Trophoblast cell (in vitro differentiated cells and primary cell): ENCODE measurements around the gene CTSW.

Experiments used
- DNase-seq, 2 donors: peaks; one replicate each; pipeline ENCODE4 v3.0.0-alpha.2; 2016
- H2AFZ ChIP-seq: 2 replicates; pipeline ENCODE4 v1.6.1; 2013; ENCODE audit warnings: low read length, moderate library complexity, mild to moderate bottlenecking; ENCODE audit not compliant: insufficient read depth, poor library complexity
- H2AK5ac ChIP-seq: 2 replicates; pipeline ENCODE4 v1.6.1; 2013; ENCODE audit warnings: mild to moderate bottlenecking, low read length
- H2BK120ac ChIP-seq: 2 replicates; pipeline ENCODE4 v1.6.1; 2013; ENCODE audit warnings: low read length, mild to moderate bottlenecking, moderate library complexity; ENCODE audit not compliant: insufficient read depth, poor library complexity
- H2BK12ac ChIP-seq: 2 replicates; pipeline ENCODE4 v1.6.1; 2013; ENCODE audit warnings: mild to moderate bottlenecking, low read length, moderate library complexity
- H2BK5ac ChIP-seq: 2 replicates; pipeline ENCODE4 v1.6.1; 2013; ENCODE audit warnings: low read length, low read depth, moderate library complexity, mild to moderate bottlenecking; ENCODE audit not compliant: poor library complexity
- H3K14ac ChIP-seq: 2 replicates; pipeline ENCODE4 v1.6.1; 2013; ENCODE audit warnings: mild to moderate bottlenecking, low read length
- H3K18ac ChIP-seq: 2 replicates; pipeline ENCODE4 v1.6.1; 2013; ENCODE audit warnings: mild to moderate bottlenecking, low read length
- H3K23ac ChIP-seq: 2 replicates; pipeline ENCODE4 v1.6.1; 2013; ENCODE audit warnings: low read length
- H3K27ac ChIP-seq: 2 replicates; pipeline ENCODE4 v1.5.1; 2013; ENCODE audit warnings: low read depth, mild to moderate bottlenecking, inconsistent platforms, low read length, moderate library complexity
- H3K27me3 ChIP-seq: 2 replicates; pipeline ENCODE4 v1.6.1; 2013; ENCODE audit warnings: inconsistent platforms, mild to moderate bottlenecking, low read length, moderate library complexity; ENCODE audit not compliant: insufficient read depth
- H3K36me3 ChIP-seq, 2 experiments: 1 replicate in 1 of 2; 2 replicates in 1 of 2; pipeline ENCODE4 v1.6.1; 2013; ENCODE audit warnings: low read length in 2 of 2, mild to moderate bottlenecking in 2 of 2, moderate library complexity in 1 of 2; ENCODE audit not compliant: insufficient read depth in 2 of 2, control insufficient read depth in 1 of 2
- H3K4ac ChIP-seq: 2 replicates; pipeline ENCODE4 v1.6.1; 2013; ENCODE audit warnings: low read depth, mild to moderate bottlenecking, low read length, moderate library complexity
- H3K4me1 ChIP-seq, 2 experiments: 1 replicate in 1 of 2; 2 replicates in 1 of 2; pipeline ENCODE4 v1.6.1; 2013; ENCODE audit warnings: low read length in 2 of 2, mild to moderate bottlenecking in 2 of 2, moderate library complexity in 1 of 2; ENCODE audit not compliant: insufficient read depth in 2 of 2, control insufficient read depth in 1 of 2
- H3K4me2 ChIP-seq: 2 replicates; pipeline ENCODE4 v1.6.1; 2013; ENCODE audit warnings: inconsistent platforms, mild to moderate bottlenecking, low read length, moderate library complexity
- H3K4me3 ChIP-seq: 2 replicates; pipeline ENCODE4 v1.5.1; 2013; ENCODE audit warnings: mild to moderate bottlenecking, low read depth, low read length, inconsistent platforms
- H3K79me1 ChIP-seq: one replicate; pipeline ENCODE4 v1.6.1; 2013; ENCODE audit warnings: low read length
- H3K79me2 ChIP-seq: 2 replicates; pipeline ENCODE4 v1.6.1; 2013; ENCODE audit warnings: low read length, mild to moderate bottlenecking; ENCODE audit not compliant: control insufficient read depth, insufficient read depth, poor library complexity
- H3K9ac ChIP-seq: 2 replicates; pipeline ENCODE4 v1.6.1; 2013; ENCODE audit warnings: mild to moderate bottlenecking, low read length
- H3K9me3 ChIP-seq: 2 replicates; pipeline ENCODE4 v1.6.1; 2013; ENCODE audit warnings: low read depth, mild to moderate bottlenecking, control low read depth, inconsistent platforms, low read length; ENCODE audit not compliant: insufficient read depth
- H4K12ac ChIP-seq: 2 replicates; pipeline ENCODE4 v1.6.1; 2013; ENCODE audit warnings: low read depth, mild to moderate bottlenecking, low read length, moderate library complexity
- H4K8ac ChIP-seq: 2 replicates; pipeline ENCODE4 v1.6.1; 2013; ENCODE audit warnings: low read depth, mild to moderate bottlenecking, low read length, moderate library complexity
- H4K91ac ChIP-seq: one replicate; pipeline ENCODE4 v1.6.1; 2013; ENCODE audit warnings: low read depth, mild to moderate bottlenecking, low read length, moderate library complexity
- WGBS: extraction: QIAGEN DNeasy Blood & Tissue Kit; methylation state at CpG from one replicate; pipeline ENCODE4 v1.1.7; 2013; ENCODE audit warnings: missing lambda C conversion rate; ENCODE audit not compliant: insufficient read length, insufficient coverage; ENCODE audit errors: extremely low coverage; 5-methylcytosine and 5-hydroxymethylcytosine counted together

Gene CTSW

GRCh38 chr11:65917077-65917433, 37.4 kb downstream of the CTSW start:
- Histone ChIP-seq H3K36me3 (peaks cover 21 to 22% of the 10 kb centered on the region in 2 experiments), H2BK5ac (no peak overlapping the region), H3K27me3 (no peaks in the 10 kb centered on the region), H3K4me2 (no peak overlapping the region), H3K23ac (no peak overlapping the region), H3K4me3 (peak overlapping the region; percentile 21), H2AK5ac (peak overlapping the region; percentile 34), H2BK120ac (no peak overlapping the region), H3K4me1 (peaks cover 40 to 43% of the 10 kb centered on the region in 2 experiments), H4K8ac (no peak overlapping the region), H3K79me2 (peaks cover 10% of the 10 kb centered on the region), H3K9me3 (peaks cover 2% of the 10 kb centered on the region), H4K91ac (no peak overlapping the region), H3K18ac (peak overlapping the region; percentile 6), H3K27ac (no peak overlapping the region), H3K14ac (no peak overlapping the region), H3K9ac (peak overlapping the region; percentile 14), H2AFZ (no peak overlapping the region), H3K4ac (peak overlapping the region; percentile 35), H4K12ac (no peak overlapping the region), H3K79me1 (peaks cover 19% of the 10 kb centered on the region), H2BK12ac (peak overlapping the region; percentile 1)
- DNase-seq: no peak
- WGBS: no CpG with 5 or more reads among the region's 3 CpGs

- Histone ChIP-seq H3K18ac (peak overlapping the region; percentile 6), H4K91ac (peak overlapping the region; percentile 95), H4K8ac (peak overlapping the region; percentile 93), H2BK12ac (peak overlapping the region; percentile 25), H2BK5ac (no peak overlapping the region), H3K27me3 (no peaks in the 10 kb centered on the region), H2BK120ac (no peak overlapping the region), H3K9ac (peak overlapping the region; percentile 96), H3K4ac (peak overlapping the region; percentile 35), H3K4me3 (peak overlapping the region; percentile 88), H2AFZ (peak overlapping the region; percentile 23), H3K27ac (no peak overlapping the region), H2AK5ac (peak overlapping the region; percentile 11), H3K23ac (no peak overlapping the region), H3K36me3 (peaks cover 26 to 27% of the 10 kb centered on the region in 2 experiments), H3K9me3 (peaks cover 2% of the 10 kb centered on the region), H3K79me2 (peaks cover 10% of the 10 kb centered on the region), H3K4me2 (peak overlapping the region; percentile 77), H3K4me1 (peaks cover 39 to 43% of the 10 kb centered on the region in 2 experiments), H3K79me1 (peaks cover 19% of the 10 kb centered on the region), H3K14ac (peak overlapping the region; percentile 98), H4K12ac (peak overlapping the region; percentile 95)
- WGBS: no CpG with 5 or more reads among the region's 35 CpGs
- DNase-seq: no peak
These were observed 38.0 kb downstream of the CTSW start for GRCh38 chr11:65917434-65918210.

GRCh38 chr11:65918211-65919140, 38.8 kb downstream of the CTSW start, which contains the start of gene C11orf68:
Gene C11orf68, minus strand, starts transcription at chr11:65919062. Its CDS starts 31 bp downstream, at chr11:65919031.
- Histone ChIP-seq H2BK12ac (peak within 1 kb of the TSS; percentile 32), H3K36me3 (peaks cover 26 to 31% of the 10 kb centered on the region in 2 experiments), H3K27me3 (no peaks in the 10 kb centered on the region), H3K23ac (no peak within 1 kb of the TSS), H4K8ac (peak within 1 kb of the TSS; percentile 93), H3K9me3 (peaks cover 2% of the 10 kb centered on the region), H4K91ac (peak within 1 kb of the TSS; percentile 95), H3K79me2 (peaks cover 10% of the 10 kb centered on the region), H3K18ac (peak within 1 kb of the TSS; percentile 99), H3K4me2 (peak within 1 kb of the TSS; percentile 77), H2BK120ac (peak within 1 kb of the TSS; percentile 93), H2BK5ac (peak within 1 kb of the TSS; percentile 81), H4K12ac (peak within 1 kb of the TSS; percentile 95), H3K4me1 (peaks cover 39 to 43% of the 10 kb centered on the region in 2 experiments), H3K4ac (peak within 1 kb of the TSS; percentile 88), H2AK5ac (peak within 1 kb of the TSS; percentile 96), H3K27ac (peak within 1 kb of the TSS; percentile 71), H3K9ac (peak within 1 kb of the TSS; percentile 96), H3K14ac (peak within 1 kb of the TSS; percentile 98), H3K79me1 (peaks cover 19% of the 10 kb centered on the region), H2AFZ (peak within 1 kb of the TSS; percentile 56), H3K4me3 (peak within 1 kb of the TSS; percentile 92)
- WGBS: no CpG with 5 or more reads among the region's 77 CpGs
- peak in 1 of 2 donors; percentile 52 for DNase-seq

GRCh38 chr11:65919141-65919572, 39.5 kb downstream of the CTSW start, which contains the start of gene DRAP1:
Gene DRAP1, plus strand, starts transcription at chr11:65919426. Its CDS starts 76 bp downstream, at chr11:65919502.
- Histone ChIP-seq H2BK5ac (peak within 1 kb of the TSS; percentile 81), H3K27me3 (no peaks in the 10 kb centered on the region), H3K4me2 (peak within 1 kb of the TSS; percentile 77), H3K9me3 (peaks cover 2% of the 10 kb centered on the region), H4K12ac (peak within 1 kb of the TSS; percentile 95), H3K4me3 (peak within 1 kb of the TSS; percentile 92), H3K27ac (peak within 1 kb of the TSS; percentile 71), H3K9ac (peak within 1 kb of the TSS; percentile 96), H2AFZ (peak within 1 kb of the TSS; percentile 56), H3K18ac (peak within 1 kb of the TSS; percentile 99), H3K36me3 (peaks cover 26 to 31% of the 10 kb centered on the region in 2 experiments), H2BK12ac (peak within 1 kb of the TSS; percentile 32), H3K4ac (peak within 1 kb of the TSS; percentile 88), H3K23ac (no peak within 1 kb of the TSS), H2BK120ac (peak within 1 kb of the TSS; percentile 93), H3K79me1 (peaks cover 19% of the 10 kb centered on the region), H3K4me1 (peaks cover 39 to 43% of the 10 kb centered on the region in 2 experiments), H3K79me2 (peaks cover 10% of the 10 kb centered on the region), H4K91ac (peak within 1 kb of the TSS; percentile 95), H2AK5ac (peak within 1 kb of the TSS; percentile 96), H4K8ac (peak within 1 kb of the TSS; percentile 93), H3K14ac (peak within 1 kb of the TSS; percentile 98)
- no CpG with 5 or more reads among the region's 59 CpGs for WGBS
- peak; percentile 98 to 99 for DNase-seq
